ENCODE measurements around the gene RPH3AL. TPM values are rescaled to one million over a fixed set of nuclear protein-coding genes. Genes with fewer than 3 reads are reported as not detected.

RPH3AL gene
- total RNA-seq, 2 experiments from 2014 or later, result 3.2 to 4.6 TPM

DNA sequence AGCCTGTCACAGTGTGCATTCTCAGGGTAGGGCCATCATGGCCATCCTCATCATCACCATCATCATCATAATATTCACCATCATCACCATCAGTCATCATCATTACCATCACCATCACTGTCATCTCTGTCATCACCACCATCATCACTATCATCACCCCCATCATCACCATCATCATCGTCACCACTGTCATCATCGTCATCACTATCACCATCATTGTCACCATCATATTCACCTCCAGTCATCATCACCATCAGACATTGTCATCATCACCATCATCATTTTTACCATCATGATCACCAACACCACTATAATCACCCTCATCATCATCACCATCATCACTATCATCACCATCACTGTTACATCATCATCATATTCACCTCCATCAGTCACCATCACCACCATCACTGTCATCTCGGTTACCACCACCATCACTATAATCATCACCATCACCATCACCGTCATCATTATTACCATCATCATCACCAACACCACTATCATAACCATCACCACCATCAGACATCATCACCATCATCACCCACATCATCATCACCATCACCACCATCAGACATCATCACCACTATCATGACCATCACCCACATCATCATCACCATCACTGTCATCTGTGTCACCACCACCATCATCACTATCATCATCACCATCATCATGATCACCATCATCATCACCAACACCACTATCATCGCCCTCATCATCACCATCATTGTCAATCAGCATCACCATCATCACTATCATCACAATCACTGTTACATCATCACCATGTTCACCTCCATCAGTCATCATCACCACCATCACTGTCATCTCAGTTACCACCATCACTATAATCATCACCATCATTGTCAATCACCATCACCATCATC is 8.5 kb downstream of the RPH3AL start:
- Mint-ChIP-seq H3K36me3 (ENCODE audit: low read depth) (no peaks in the 10 kb centered on the region), H3K27me3 (no peaks in the 10 kb centered on the region), H3K4me1 (no peaks in the 10 kb centered on the region), H3K27ac (no peak overlapping the region), H3K4me3 (no peak overlapping the region), H3K9me3 (peaks cover 9% of the 10 kb centered on the region)
- ChIA-PET CTCF (no interaction called here), POLR2A (no interaction called here)
- DNase-seq, result no peak

DNA sequence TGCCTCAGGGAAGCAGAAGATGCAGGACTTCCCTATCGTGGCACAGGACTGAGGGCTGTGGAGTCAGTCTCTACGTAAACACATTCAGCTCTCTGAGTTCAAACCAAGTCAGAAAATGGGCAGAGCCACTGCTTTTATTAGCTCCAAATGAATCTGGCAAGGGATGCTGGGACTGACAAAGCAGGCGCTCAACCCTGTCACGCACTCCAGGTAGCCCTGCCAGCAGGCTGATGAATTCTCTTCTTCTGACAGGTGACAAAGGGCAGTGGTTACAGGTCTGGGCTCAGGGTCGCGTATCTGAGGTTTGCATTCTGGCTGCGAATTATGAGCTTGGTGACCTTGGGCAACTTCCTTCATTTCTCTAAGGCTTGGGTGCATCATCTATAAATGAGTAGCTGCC is 9.4 kb downstream of the RPH3AL start:
- CTCF ChIA-PET, result no interaction called here
- H3K36me3 Mint-ChIP-seq (ENCODE audit: low read depth), result no peaks in the 10 kb centered on the region
- H3K4me3 Mint-ChIP-seq, result no peak overlapping the region
- H3K9me3 Mint-ChIP-seq, result peaks cover 9% of the 10 kb centered on the region
- POLR2A ChIA-PET, result no interaction called here
- H3K27ac Mint-ChIP-seq, result no peak overlapping the region
- H3K4me1 Mint-ChIP-seq, result no peaks in the 10 kb centered on the region
- H3K27me3 Mint-ChIP-seq, result no peaks in the 10 kb centered on the region
- no peak for DNase-seq

GRCh38 chr17:340074-340473 is 12.5 kb downstream of the RPH3AL start:
- CTCF ChIA-PET, result no interaction called here
- Mint-ChIP-seq H3K4me1 (no peaks in the 10 kb centered on the region), H3K36me3 (ENCODE audit: low read depth) (no peaks in the 10 kb centered on the region), H3K27me3 (no peaks in the 10 kb centered on the region), H3K9me3 (peaks cover 9% of the 10 kb centered on the region), H3K4me3 (no peak overlapping the region), H3K27ac (no peak overlapping the region)
- POLR2A ChIA-PET, result no interaction called here
- no peak for DNase-seq

DNA sequence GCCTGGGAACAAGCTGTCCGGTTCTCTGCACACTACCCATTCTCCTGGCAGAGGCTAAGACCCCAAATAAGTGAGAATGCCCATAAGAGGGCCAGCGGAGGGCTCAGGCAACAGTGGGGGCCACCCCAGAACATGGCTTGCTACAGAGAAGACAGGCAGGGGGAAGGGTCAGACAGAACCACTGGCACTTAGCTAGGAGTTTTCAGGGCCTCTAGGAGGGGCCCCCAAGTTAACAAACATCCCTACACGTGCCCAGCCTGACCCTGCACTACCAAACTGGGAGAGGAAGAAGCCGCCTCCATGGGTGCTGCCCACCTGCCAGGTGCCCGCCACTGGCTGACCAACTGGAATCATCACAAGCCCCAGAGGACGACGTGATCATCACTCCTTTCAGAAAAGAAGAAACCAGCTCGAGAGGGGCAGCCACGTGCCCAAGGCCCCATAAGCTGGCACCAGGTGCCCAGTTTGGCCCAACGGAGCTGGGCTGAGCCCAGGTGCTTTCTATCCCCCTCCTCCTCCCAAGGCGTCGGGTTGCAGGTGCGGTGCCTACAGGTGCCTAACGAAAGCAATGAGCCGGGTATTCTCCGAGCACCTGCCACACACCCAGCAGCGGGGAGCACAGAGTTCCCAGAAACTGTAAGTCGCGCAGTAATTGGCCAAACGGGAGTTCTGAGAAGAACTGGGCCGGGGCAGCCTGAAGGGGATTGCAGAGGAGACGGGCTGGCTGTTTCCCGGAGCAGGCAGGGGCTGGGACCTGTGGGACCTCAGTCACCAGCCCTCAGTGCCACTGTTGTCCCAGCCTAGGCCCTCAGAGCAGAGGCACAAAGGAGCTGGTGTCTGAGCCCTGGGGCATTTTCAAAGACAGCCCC is 13.2 kb downstream of the RPH3AL start:
- no peaks in the 10 kb centered on the region for H3K4me1 Mint-ChIP-seq
- ChIA-PET CTCF (interaction anchor here (0.9 kb wide), 1 partner anchor 179 kb away, joined by 3 read pairs; no protein-coding TSS in a partner anchor), POLR2A (no interaction called here)
- H3K27me3 Mint-ChIP-seq, result no peaks in the 10 kb centered on the region
- no peak overlapping the region for H3K27ac Mint-ChIP-seq
- peaks cover 7% of the 10 kb centered on the region for H3K9me3 Mint-ChIP-seq
- no peak for DNase-seq
- H3K36me3 Mint-ChIP-seq (ENCODE audit: low read depth), result no peaks in the 10 kb centered on the region
- H3K4me3 Mint-ChIP-seq, result no peak overlapping the region

- no peaks in the 10 kb centered on the region for H3K4me1 Mint-ChIP-seq
- DNase-seq, result no peak
- H3K27me3 Mint-ChIP-seq, result no peaks in the 10 kb centered on the region
- POLR2A ChIA-PET, result no interaction called here
- no peak overlapping the region for H3K27ac Mint-ChIP-seq
- H3K36me3 Mint-ChIP-seq (ENCODE audit: low read depth), result no peaks in the 10 kb centered on the region
- CTCF ChIA-PET, result interaction anchor here (0.9 kb wide), 1 partner anchor 178 kb away, joined by 3 read pairs; no protein-coding TSS in a partner anchor
- no peaks in the 10 kb centered on the region for H3K9me3 Mint-ChIP-seq
- no peak overlapping the region for H3K4me3 Mint-ChIP-seq
Observed at GRCh38 chr17:338442-339192, 14.0 kb downstream of the RPH3AL start.

- no peaks in the 10 kb centered on the region for H3K9me3 Mint-ChIP-seq
- no peak overlapping the region for H3K27ac Mint-ChIP-seq
- H3K36me3 Mint-ChIP-seq (ENCODE audit: low read depth), result no peaks in the 10 kb centered on the region
- DNase-seq, result no peak
- H3K4me1 Mint-ChIP-seq, result no peaks in the 10 kb centered on the region
- H3K27me3 Mint-ChIP-seq, result no peaks in the 10 kb centered on the region
- H3K4me3 Mint-ChIP-seq, result no peak overlapping the region
- POLR2A ChIA-PET, result no interaction called here
- CTCF ChIA-PET, result no interaction called here
Observed at GRCh38 chr17:337866-338265, 14.7 kb downstream of the RPH3AL start.

DNA sequence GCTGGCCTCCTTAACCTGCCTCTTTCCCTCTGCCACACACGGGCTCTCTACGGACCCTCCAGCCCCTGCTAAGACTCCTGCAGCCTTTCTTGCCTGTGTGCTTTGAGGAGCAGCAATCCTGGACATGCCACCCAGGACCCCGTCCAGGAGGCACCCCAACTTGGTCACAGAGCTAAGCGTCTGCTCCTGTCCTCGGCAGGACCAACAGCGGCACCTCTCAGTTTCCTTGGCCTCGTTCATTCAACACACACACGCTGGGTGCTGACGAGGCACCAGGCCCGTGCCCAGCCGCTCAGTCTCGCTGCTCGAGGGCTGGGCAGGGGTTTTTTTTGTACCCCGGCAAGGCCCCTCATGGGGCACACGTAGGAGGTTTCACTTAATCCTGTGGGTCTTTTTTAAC is 15.2 kb downstream of the RPH3AL start:
- H3K4me1 Mint-ChIP-seq, result no peaks in the 10 kb centered on the region
- no peaks in the 10 kb centered on the region for H3K27me3 Mint-ChIP-seq
- POLR2A ChIA-PET, result no interaction called here
- CTCF ChIA-PET, result no interaction called here
- no peak overlapping the region for H3K4me3 Mint-ChIP-seq
- no peaks in the 10 kb centered on the region for H3K9me3 Mint-ChIP-seq
- no peak for DNase-seq
- H3K27ac Mint-ChIP-seq, result no peak overlapping the region
- H3K36me3 Mint-ChIP-seq (ENCODE audit: low read depth), result no peaks in the 10 kb centered on the region

- Mint-ChIP-seq H3K4me3 (no peak overlapping the region), H3K36me3 (ENCODE audit: low read depth) (no peaks in the 10 kb centered on the region), H3K27ac (no peak overlapping the region), H3K9me3 (no peaks in the 10 kb centered on the region), H3K27me3 (no peaks in the 10 kb centered on the region), H3K4me1 (no peaks in the 10 kb centered on the region)
- no peak for DNase-seq
- POLR2A ChIA-PET, result no interaction called here
- CTCF ChIA-PET, result no interaction called here
Observed at GRCh38 chr17:337022-337420, 15.6 kb downstream of the RPH3AL start.

GRCh38 chr17:336110-337021 is 16.2 kb downstream of the RPH3AL start:
- no peak overlapping the region for H3K4me3 Mint-ChIP-seq
- CTCF ChIA-PET, result no interaction called here
- POLR2A ChIA-PET, result no interaction called here
- H3K9me3 Mint-ChIP-seq, result no peaks in the 10 kb centered on the region
- no peaks in the 10 kb centered on the region for H3K36me3 Mint-ChIP-seq (ENCODE audit: low read depth)
- H3K4me1 Mint-ChIP-seq, result no peaks in the 10 kb centered on the region
- H3K27me3 Mint-ChIP-seq, result no peaks in the 10 kb centered on the region
- no peak overlapping the region for H3K27ac Mint-ChIP-seq
- DNase-seq, result no peak

- no peak overlapping the region for H3K4me3 Mint-ChIP-seq
- H3K27ac Mint-ChIP-seq, result no peak overlapping the region
- CTCF ChIA-PET, result no interaction called here
- H3K27me3 Mint-ChIP-seq, result no peaks in the 10 kb centered on the region
- DNase-seq, result no peak
- no peaks in the 10 kb centered on the region for H3K9me3 Mint-ChIP-seq
- no peaks in the 10 kb centered on the region for H3K4me1 Mint-ChIP-seq
- H3K36me3 Mint-ChIP-seq (ENCODE audit: low read depth), result no peaks in the 10 kb centered on the region
- POLR2A ChIA-PET, result no interaction called here
Observed at GRCh38 chr17:335691-336090, 16.9 kb downstream of the RPH3AL start.

GRCh38 chr17:334974-335481 is 17.6 kb downstream of the RPH3AL start:
- H3K4me3 Mint-ChIP-seq, result no peak overlapping the region
- no peak overlapping the region for H3K27ac Mint-ChIP-seq
- no peaks in the 10 kb centered on the region for H3K9me3 Mint-ChIP-seq
- H3K36me3 Mint-ChIP-seq (ENCODE audit: low read depth), result no peaks in the 10 kb centered on the region
- H3K27me3 Mint-ChIP-seq, result no peaks in the 10 kb centered on the region
- ChIA-PET POLR2A (no interaction called here), CTCF (no interaction called here)
- H3K4me1 Mint-ChIP-seq, result no peaks in the 10 kb centered on the region
- no peak for DNase-seq

All from activated CD4-positive, alpha-beta T cell treated with anti-CD3 and anti-CD28 coated beads, Interleukin-2, amount 10 ng/mL, durations not matched to agents 7 days and 5 days (primary cell).